ENCODE measurements around the gene ALKBH3.

- TF ChIP-seq EZH2 (IDR thresholded peaks at IDR 0.05) (no peak), POLR2AphosphoS5 (IDR thresholded peaks at IDR 0.05; ENCODE audit: borderline replicate concordance, low read depth, low read length) (no peak)
These were observed 47.0 kb upstream of the ALKBH3 start for GRCh38 chr11:43833657-43834073.

Measured in SK-N-MC (cell line).